Activated CD8-positive, alpha-beta memory T cell treated with anti-CD3 and anti-CD28 coated beads for 36 hours (primary cell): ENCODE results near the gene LYSMD3. TPM values are rescaled to one million over a fixed set of nuclear protein-coding genes. Genes with fewer than 3 reads are reported as not detected.

Experiments
- CTCF ChIA-PET: fragments of 350-600 bp; sonication (Branson Sonifier 250); formaldehyde crosslinking; loops from one replicate; lab custom pipeline; 2021; ENCODE audit warnings: antibody characterized with exemption; lab: Charles Lee
- POLR2A ChIA-PET: fragments of 350-600 bp; sonication (Branson Sonifier 250); formaldehyde crosslinking; loops from one replicate; lab custom pipeline; 2021; ENCODE audit warnings: antibody characterized with exemption; lab: Charles Lee
- total RNA-seq, 2 experiments: library from RNA; stranded (reverse); gene quantifications; one replicate each; pipeline ENCODE4 v1.2.3, GENCODE V29; 2021

LYSMD3 gene
- total RNA-seq, 2 experiments from 2014 or later, result 13.0 to 17.2 TPM

- ChIA-PET POLR2A (no interaction called here), CTCF (no interaction called here)
Measured at GRCh38 chr5:90503596-90503995, 25.8 kb downstream of the LYSMD3 start.

GRCh38 chr5:90495146-90495545 is 34.2 kb downstream of the LYSMD3 start:
- POLR2A ChIA-PET, result no interaction called here
- CTCF ChIA-PET, result no interaction called here

- ChIA-PET POLR2A (no interaction called here), CTCF (interaction anchor here (0.5 kb wide), 1 partner anchor 38 kb away, joined by 3 read pairs; no protein-coding TSS in a partner anchor)
Measured at GRCh38 chr5:90494043-90494442, 35.3 kb downstream of the LYSMD3 start.

- CTCF ChIA-PET, result no interaction called here
- POLR2A ChIA-PET, result no interaction called here
Measured at GRCh38 chr5:90488791-90489190, 40.6 kb downstream of the LYSMD3 start.

GRCh38 chr5:90484540-90484939 is 44.8 kb downstream of the LYSMD3 start:
- POLR2A ChIA-PET, result no interaction called here
- CTCF ChIA-PET, result no interaction called here

- ChIA-PET POLR2A (no interaction called here), CTCF (no interaction called here)
Measured at GRCh38 chr5:90483206-90483605, 46.2 kb downstream of the LYSMD3 start.

- POLR2A ChIA-PET, result no interaction called here
- CTCF ChIA-PET, result no interaction called here
Measured at GRCh38 chr5:90480699-90481098, 48.7 kb downstream of the LYSMD3 start.

GRCh38 chr5:90479611-90480385 is 49.6 kb downstream of the LYSMD3 start:
- POLR2A ChIA-PET, result no interaction called here
- CTCF ChIA-PET, result no interaction called here

GRCh38 chr5:90477621-90478215 is 51.7 kb downstream of the LYSMD3 start:
- POLR2A ChIA-PET, result no interaction called here
- CTCF ChIA-PET, result interaction anchor here (0.9 kb wide), 1 partner anchor 26 kb away, joined by 3 read pairs; no protein-coding TSS in a partner anchor

- POLR2A ChIA-PET, result no interaction called here
- CTCF ChIA-PET, result interaction anchor here (0.8 kb wide), 1 partner anchor 52 kb away, joined by 3 read pairs; the partner anchor contains the start of gene LYSMD3
Measured at GRCh38 chr5:90477073-90477472, 52.3 kb downstream of the LYSMD3 start.

GRCh38 chr5:90476391-90476790 is 53.0 kb downstream of the LYSMD3 start:
- ChIA-PET CTCF (interaction anchor here (0.8 kb wide), 1 partner anchor 53 kb away, joined by 3 read pairs; the partner anchor contains the start of gene LYSMD3), POLR2A (no interaction called here)

GRCh38 chr5:90475436-90475980 is 53.9 kb downstream of the LYSMD3 start:
- CTCF ChIA-PET, result interaction anchor here (1.0 to 1.6 kb wide), 2 partner anchors 35 to 38 kb away, joined by 3 to 7 read pairs; no protein-coding TSS in a partner anchor
- POLR2A ChIA-PET, result interaction anchor here (1.7 kb wide), 2 partner anchors 54 to 66 kb away, joined by 9 to 15 read pairs; partner anchors contain the start of genes CETN3 and LYSMD3

GRCh38 chr5:90474235-90475107 is 54.9 kb downstream of the LYSMD3 start, which contains the start of the genes MBLAC2 and POLR3G:
TSS of gene MBLAC2 (minus strand) at chr5:90474771. CDS start at chr5:90474292, 479 bp downstream.
TSS of gene POLR3G (plus strand) at chr5:90474864. CDS start at chr5:90485568, 10,704 bp downstream.
- CTCF ChIA-PET, result interaction anchor here (1.0 to 1.6 kb wide), 2 partner anchors 34 to 37 kb away, joined by 3 to 7 read pairs; no protein-coding TSS in a partner anchor
- POLR2A ChIA-PET, result interaction anchor here (0.6 to 1.7 kb wide), 5 partner anchors 9 to 909 kb away, joined by 3 to 15 read pairs (median 3); partner anchors contain the start of genes ARRDC3, CETN3 and LYSMD3

- POLR2A ChIA-PET, result interaction anchor here (1.1 to 1.7 kb wide), 4 partner anchors 56 to 910 kb away, joined by 3 to 15 read pairs (median 10); partner anchors contain the start of genes ARRDC3, CETN3 and LYSMD3
Measured at GRCh38 chr5:90473396-90474234, 55.8 kb downstream of the LYSMD3 start.

GRCh38 chr5:90472783-90473395 is 56.5 kb downstream of the LYSMD3 start:
- CTCF ChIA-PET, result interaction anchor here (0.5 to 1.5 kb wide), 3 partner anchors 33 to 57 kb away, joined by 3 read pairs; no protein-coding TSS in a partner anchor
- POLR2A ChIA-PET, result interaction anchor here (1.6 kb wide), 1 partner anchor 63 kb away, joined by 10 read pairs; the partner anchor contains the start of gene CETN3

More at GRCh38 chr5:90473396-90474234, 55.8 kb downstream of the LYSMD3 start:
- CTCF ChIA-PET, result interaction anchor here (0.5 to 1.6 kb wide), 3 partner anchors 33 to 57 kb away, joined by 3 to 7 read pairs (median 3); no protein-coding TSS in a partner anchor
